OCI-LY1 (cell line): Measurements from ENCODE around the gene STK31.

Experiments used
- H2AFZ ChIP-seq: fragments of 200-600 bp; sonication (generic), shearing (Covaris generic); 2 replicates; pipeline ENCODE4 v1.6.0; 2014; ENCODE audit warnings: antibody characterized with exemption, mild to moderate bottlenecking, low read length
- H3F3A ChIP-seq: fragments of 200-600 bp; sonication (generic), shearing (Covaris generic); 2 replicates; pipeline ENCODE4 v1.6.0; 2014; ENCODE audit warnings: mild to moderate bottlenecking, antibody characterized with exemption, low read length, moderate library complexity; ENCODE audit not compliant: insufficient read depth
- H3K27ac ChIP-seq: fragments of 200-600 bp; sonication (generic); 2 replicates; pipeline ENCODE4 v1.5.1; 2014; ENCODE audit warnings: low read length, mixed run types, mild to moderate bottlenecking, low read depth; ENCODE audit not compliant: poor library complexity, severe bottlenecking
- H3K27me3 ChIP-seq: fragments of 200-600 bp; sonication (generic); 2 replicates; pipeline ENCODE4 v1.6.0; 2014; ENCODE audit warnings: antibody characterized with exemption, mild to moderate bottlenecking, low read length, moderate library complexity; ENCODE audit not compliant: insufficient read depth
- H3K36me3 ChIP-seq: fragments of 200-600 bp; sonication (generic); 2 replicates; pipeline ENCODE4 v1.6.1; 2014; ENCODE audit warnings: mild to moderate bottlenecking, antibody characterized with exemption, low read length, moderate library complexity, mixed read lengths; ENCODE audit not compliant: insufficient read depth
- H3K4me1 ChIP-seq: fragments of 200-600 bp; sonication (generic); 2 replicates; pipeline ENCODE4 v1.5.1; 2014; ENCODE audit warnings: mild to moderate bottlenecking, low read length, moderate library complexity; ENCODE audit not compliant: insufficient read depth, severe bottlenecking
- H3K4me2 ChIP-seq: fragments of 200-600 bp; sonication (generic), shearing (Covaris generic); 2 replicates; pipeline ENCODE4 v1.6.1; 2014; ENCODE audit warnings: low read length
- H3K4me3 ChIP-seq: fragments of 200-600 bp; sonication (generic); 2 replicates; pipeline ENCODE4 v1.5.1; 2014; ENCODE audit warnings: low read length, low read depth, mild to moderate bottlenecking, mixed read lengths; ENCODE audit not compliant: poor library complexity, severe bottlenecking
- H3K79me2 ChIP-seq: fragments of 200-600 bp; shearing (Covaris generic); 2 replicates; pipeline ENCODE4 v1.6.1; 2016; ENCODE audit warnings: mixed run types, low read length, mixed read lengths; ENCODE audit not compliant: insufficient read depth
- H3K9ac ChIP-seq: fragments of 200-600 bp; sonication (generic), shearing (Covaris generic); 2 replicates; pipeline ENCODE4 v1.6.1; 2014; ENCODE audit warnings: mild to moderate bottlenecking, low read length, mixed read lengths
- H3K9me2 ChIP-seq: fragments of 200-600 bp; sonication (generic), shearing (Covaris generic); 2 replicates; pipeline ENCODE4 v1.6.1; 2014; ENCODE audit warnings: low read depth, mild to moderate bottlenecking, low read length, mixed read lengths
- H3K9me3 ChIP-seq: fragments of 200-600 bp; shearing (Covaris generic); 2 replicates; pipeline ENCODE4 v1.6.1; 2014; ENCODE audit warnings: low read length, mixed read lengths
- H4K20me1 ChIP-seq: fragments of 200-600 bp; sonication (generic), shearing (Covaris generic); 2 replicates; pipeline ENCODE4 v1.6.0; 2016; ENCODE audit warnings: mild to moderate bottlenecking, low read length; ENCODE audit not compliant: insufficient read depth
- EZH2 ChIP-seq: fragments of 200-600 bp; sonication (generic), shearing (Covaris generic); IDR thresholded peaks from 2 replicates; pipeline ENCODE4 v1.8.0; 2017; ENCODE audit warnings: borderline replicate concordance, mixed run types, mild to moderate bottlenecking, antibody characterized with exemption, low read length, moderate library complexity, mixed read lengths
- TF ChIP-seq, protein P1 (sequence below): fragments of 200-600 bp; sonication (generic), shearing (Covaris generic); IDR thresholded peaks from 2 replicates; pipeline ENCODE4 v1.5.1; 2017; ENCODE audit warnings: mild to moderate bottlenecking, antibody characterized with exemption, low read length, moderate library complexity, mixed read lengths

The STK31 gene

DNA sequence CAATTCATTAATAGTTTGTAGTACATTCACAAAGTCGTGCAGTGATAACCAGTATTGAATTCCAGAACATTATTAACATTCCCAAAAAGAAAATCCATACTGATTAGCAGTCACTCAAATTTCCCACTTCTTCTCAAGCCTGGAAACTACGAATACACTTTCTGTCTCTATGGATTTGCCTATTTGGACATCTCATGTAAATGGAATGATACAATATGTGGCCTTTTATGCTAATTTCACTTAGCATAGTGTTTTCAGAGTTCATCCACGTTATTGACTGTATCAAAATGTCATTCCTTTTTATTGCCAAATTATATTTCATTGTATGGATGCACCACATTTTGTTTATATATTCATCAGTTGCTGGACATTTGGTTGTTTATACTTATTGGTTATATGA lies 78.8 kb downstream of the STK31 start:
- no peaks in the 10 kb centered on the region for H3K79me2 ChIP-seq
- no peak overlapping the region for H2AFZ ChIP-seq
- no peaks in the 10 kb centered on the region for H3K4me1 ChIP-seq
- no peak overlapping the region for H3K4me2 ChIP-seq
- H3K27ac ChIP-seq, result no peak overlapping the region
- no peaks in the 10 kb centered on the region for H3F3A ChIP-seq
- H4K20me1 ChIP-seq, result no peaks in the 10 kb centered on the region
- H3K9ac ChIP-seq, result no peak overlapping the region
- no peaks in the 10 kb centered on the region for H3K9me2 ChIP-seq
- no peaks in the 10 kb centered on the region for H3K27me3 ChIP-seq
- TF ChIP-seq EZH2, result no peak
- TF ChIP-seq, protein P1, sequence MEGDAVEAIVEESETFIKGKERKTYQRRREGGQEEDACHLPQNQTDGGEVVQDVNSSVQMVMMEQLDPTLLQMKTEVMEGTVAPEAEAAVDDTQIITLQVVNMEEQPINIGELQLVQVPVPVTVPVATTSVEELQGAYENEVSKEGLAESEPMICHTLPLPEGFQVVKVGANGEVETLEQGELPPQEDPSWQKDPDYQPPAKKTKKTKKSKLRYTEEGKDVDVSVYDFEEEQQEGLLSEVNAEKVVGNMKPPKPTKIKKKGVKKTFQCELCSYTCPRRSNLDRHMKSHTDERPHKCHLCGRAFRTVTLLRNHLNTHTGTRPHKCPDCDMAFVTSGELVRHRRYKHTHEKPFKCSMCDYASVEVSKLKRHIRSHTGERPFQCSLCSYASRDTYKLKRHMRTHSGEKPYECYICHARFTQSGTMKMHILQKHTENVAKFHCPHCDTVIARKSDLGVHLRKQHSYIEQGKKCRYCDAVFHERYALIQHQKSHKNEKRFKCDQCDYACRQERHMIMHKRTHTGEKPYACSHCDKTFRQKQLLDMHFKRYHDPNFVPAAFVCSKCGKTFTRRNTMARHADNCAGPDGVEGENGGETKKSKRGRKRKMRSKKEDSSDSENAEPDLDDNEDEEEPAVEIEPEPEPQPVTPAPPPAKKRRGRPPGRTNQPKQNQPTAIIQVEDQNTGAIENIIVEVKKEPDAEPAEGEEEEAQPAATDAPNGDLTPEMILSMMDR, result no peak
- no peaks in the 10 kb centered on the region for H3K36me3 ChIP-seq
- H3K4me3 ChIP-seq, result no peak overlapping the region
- no peaks in the 10 kb centered on the region for H3K9me3 ChIP-seq

DNA sequence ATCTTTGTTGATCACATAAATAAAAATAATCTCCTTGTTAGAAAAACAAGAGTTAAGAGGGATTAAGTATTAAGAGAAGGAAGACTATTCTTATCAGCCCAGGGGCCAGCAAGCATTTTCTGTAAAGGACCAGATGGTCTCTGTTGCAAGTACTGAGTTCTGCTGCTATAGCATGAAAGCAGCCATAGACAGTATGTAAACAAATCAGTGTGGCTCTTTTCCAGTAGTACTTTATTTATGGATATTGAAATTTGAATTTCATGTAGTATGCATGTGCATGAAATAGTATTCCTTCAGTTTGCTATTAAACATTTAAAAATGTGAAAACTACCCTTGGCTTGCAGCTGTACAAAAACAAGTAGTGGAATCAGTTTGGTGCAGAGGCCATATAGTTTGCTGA lies 81.7 kb downstream of the STK31 start:
- no peaks in the 10 kb centered on the region for H3K27me3 ChIP-seq
- no peak overlapping the region for H3K4me3 ChIP-seq
- no peak overlapping the region for H3K4me2 ChIP-seq
- H4K20me1 ChIP-seq, result no peaks in the 10 kb centered on the region
- no peaks in the 10 kb centered on the region for H3K9me2 ChIP-seq
- no peaks in the 10 kb centered on the region for H3K36me3 ChIP-seq
- no peaks in the 10 kb centered on the region for H3F3A ChIP-seq
- H3K9ac ChIP-seq, result no peak overlapping the region
- H2AFZ ChIP-seq, result no peak overlapping the region
- no peak overlapping the region for H3K27ac ChIP-seq
- no peaks in the 10 kb centered on the region for H3K9me3 ChIP-seq
- no peaks in the 10 kb centered on the region for H3K4me1 ChIP-seq
- no peak for TF ChIP-seq EZH2
- TF ChIP-seq, protein P1, result no peak
- H3K79me2 ChIP-seq, result no peaks in the 10 kb centered on the region

DNA sequence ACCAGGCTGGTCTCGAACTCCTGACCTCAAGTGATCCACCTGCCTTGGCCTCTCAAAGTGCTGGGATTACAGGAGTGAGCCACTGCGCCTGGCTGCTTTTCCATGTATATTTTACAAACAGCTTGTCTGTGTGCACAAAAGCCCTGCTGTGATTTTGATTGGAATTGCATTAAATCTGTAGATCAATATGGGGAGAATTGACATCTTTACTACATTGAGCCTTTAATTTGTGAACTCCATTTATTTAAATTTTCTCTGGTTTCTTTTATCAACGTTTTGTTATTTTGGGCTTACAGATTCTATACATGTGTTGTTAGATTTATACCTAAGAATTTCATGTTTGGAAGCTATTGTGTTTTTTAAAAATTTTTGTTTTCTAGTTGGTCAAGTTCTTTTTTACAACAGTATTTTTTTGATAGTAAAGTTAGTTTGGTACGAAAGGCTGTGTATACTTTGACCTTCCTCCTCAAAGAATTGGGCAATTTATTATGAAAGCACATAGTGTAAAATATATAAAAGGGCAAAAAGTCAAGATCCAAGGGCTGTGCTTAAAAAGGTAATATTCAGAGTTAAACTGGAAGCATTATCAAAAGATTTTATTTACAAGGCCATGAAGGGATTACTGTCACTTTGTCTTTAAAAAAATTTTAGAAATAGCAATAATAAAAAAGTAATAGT lies 92.8 kb downstream of the STK31 start:
- Histone ChIP-seq H3K4me1 (no peaks in the 10 kb centered on the region), H3K4me3 (no peak overlapping the region), H4K20me1 (no peaks in the 10 kb centered on the region), H3F3A (no peaks in the 10 kb centered on the region), H3K36me3 (no peaks in the 10 kb centered on the region), H3K9me3 (no peaks in the 10 kb centered on the region), H3K27ac (no peak overlapping the region), H3K9me2 (no peaks in the 10 kb centered on the region), H2AFZ (no peak overlapping the region), H3K4me2 (no peak overlapping the region), H3K9ac (no peak overlapping the region), H3K27me3 (no peaks in the 10 kb centered on the region), H3K79me2 (no peaks in the 10 kb centered on the region)
- TF ChIP-seq, protein P1, result no peak
- no peak for TF ChIP-seq EZH2
